HepG2 (cell line): ENCODE measurements around the gene CMTM8. TPM values are rescaled to one million over a fixed set of nuclear protein-coding genes. Genes with fewer than 3 reads are reported as not detected.

Source experiments
- AGO2 ChIP-seq: fragments of 200-400 bp; formaldehyde crosslinking; optimal IDR thresholded peaks from 2 replicates; pipeline ENCODE3; 2017; ENCODE audit warnings: mild to moderate bottlenecking, low read depth, low read length, moderate library complexity
- ATRX ChIP-seq: sonication (generic); formaldehyde crosslinking; IDR thresholded peaks from 2 replicates; pipeline ENCODE4 v1.4.0; 2020; ENCODE audit warnings: missing genetic modification reagents, borderline replicate concordance
- CENPX ChIP-seq: sonication (generic); formaldehyde crosslinking; IDR thresholded peaks from 2 replicates; pipeline ENCODE4 v1.9.0; 2021; ENCODE audit warnings: mild to moderate bottlenecking, missing genetic modification reagents, moderate library complexity
- ERF ChIP-seq: IDR thresholded peaks from 2 replicates; pipeline ENCODE4 v1.6.1; 2018; ENCODE audit warnings: missing biosample characterization, missing genetic modification reagents
- MEIS2 ChIP-seq: sonication (generic); formaldehyde crosslinking; IDR thresholded peaks from 2 replicates; pipeline ENCODE4 v1.9.0; 2021; ENCODE audit warnings: mild to moderate bottlenecking, missing genetic modification reagents
- SOX13 ChIP-seq, 3 experiments: fragments of 450-650 bp in 1 of 3; sonication (generic) in 1 of 3; formaldehyde crosslinking in 1 of 3; IDR thresholded peaks in 2 of 3; conservative IDR thresholded peaks in 1 of 3; 2 replicates each; pipeline versions ENCODE4 v1.5.0 to v1.6.1; 2016 to 2020; ENCODE audit warnings: antibody characterized with exemption in 1 of 3, mild to moderate bottlenecking in 1 of 3, missing compliant biosample characterization in 1 of 3, missing genetic modification reagents in 1 of 3, moderate library complexity in 1 of 3
- STAG1 ChIP-seq: sonication (generic); formaldehyde crosslinking; IDR thresholded peaks from 2 replicates; pipeline ENCODE4 v1.4.0; 2020; ENCODE audit warnings: missing genetic modification reagents
- ZFYVE20 ChIP-seq: sonication (generic); formaldehyde crosslinking; IDR thresholded peaks from 2 replicates; pipeline ENCODE4 v1.8.0; 2023; ENCODE audit warnings: low read depth, mild to moderate bottlenecking, moderate library complexity, missing genetic modification reagents, borderline replicate concordance
- ZNF598 ChIP-seq: sonication (generic); formaldehyde crosslinking; IDR thresholded peaks from 2 replicates; pipeline ENCODE4 v1.5.1; 2020; ENCODE audit warnings: mild to moderate bottlenecking, missing genetic modification reagents, borderline replicate concordance
- ZNF660 ChIP-seq: sonication (generic); formaldehyde crosslinking; IDR thresholded peaks from 2 replicates; pipeline ENCODE4 v1.5.1; 2020; ENCODE audit warnings: mild to moderate bottlenecking, low read depth, missing genetic modification reagents, borderline replicate concordance
- polyA plus RNA-seq, 8 experiments: library from polyadenylated mRNA; depleted of rRNA in 3 of 8; stranded (reverse) in 7 of 8; unstranded in 1 of 8; fragments of >200 nt; fragmentation: Illumina TruSeq in 4 of 8; extraction: Trizol in 4 of 8; gene quantifications; 2 replicates each; pipeline versions ENCODE4 v1.2.1 to v1.2.3, GENCODE V29; 2011 to 2016; ENCODE audit warnings: low read depth in 4 of 8, missing spikeins in 1 of 8, mixed read lengths in 1 of 8; ENCODE audit not compliant: insufficient read depth in 1 of 8
- total RNA-seq, 5 experiments: library from RNA; depleted of rRNA; stranded (reverse); fragments of >200 nt; fragmentation: Illumina TruSeq; extraction: Trizol; gene quantifications; 2 replicates each; pipeline ENCODE4 v1.2.3, GENCODE V29; 2016; ENCODE audit warnings: low read depth in 1 of 5
- TF ChIP-seq, protein P1 (sequence below): sonication (generic); formaldehyde crosslinking; IDR thresholded peaks from 2 replicates; pipeline ENCODE4 v1.5.0; 2020; ENCODE audit warnings: missing genetic modification reagents
- TF ChIP-seq, protein P2 (sequence below): sonication (generic); formaldehyde crosslinking; IDR thresholded peaks from 2 replicates; pipeline ENCODE4 v1.8.0; 2022; ENCODE audit warnings: mild to moderate bottlenecking, missing genetic modification reagents
- TF ChIP-seq, protein P3 (sequence below): IDR thresholded peaks from 2 replicates; pipeline ENCODE4 v1.6.1; 2016; ENCODE audit warnings: mild to moderate bottlenecking, missing biosample characterization, missing genetic modification reagents
- TF ChIP-seq, protein P4 (sequence below): sonication (generic); formaldehyde crosslinking; IDR thresholded peaks from 2 replicates; pipeline ENCODE4 v1.5.0; 2020; ENCODE audit warnings: mild to moderate bottlenecking, missing genetic modification reagents
- TF ChIP-seq, protein P5 (sequence below): sonication (generic); formaldehyde crosslinking; conservative IDR thresholded peaks from 2 replicates; pipeline ENCODE4 v1.8.0; 2022; ENCODE audit warnings: low read depth, missing genetic modification reagents
- TF ChIP-seq, protein P6 (sequence below): sonication (generic); formaldehyde crosslinking; IDR thresholded peaks from 2 replicates; pipeline ENCODE4 v1.4.0; 2020; ENCODE audit warnings: missing genetic modification reagents

The CMTM8 gene
- total and polyA plus RNA-seq, 2 of the 13 experiments (the other 11 are each of a cell fraction or from before 2014, with no cell fraction given) = 8.9 to 15.8 TPM

DNA sequence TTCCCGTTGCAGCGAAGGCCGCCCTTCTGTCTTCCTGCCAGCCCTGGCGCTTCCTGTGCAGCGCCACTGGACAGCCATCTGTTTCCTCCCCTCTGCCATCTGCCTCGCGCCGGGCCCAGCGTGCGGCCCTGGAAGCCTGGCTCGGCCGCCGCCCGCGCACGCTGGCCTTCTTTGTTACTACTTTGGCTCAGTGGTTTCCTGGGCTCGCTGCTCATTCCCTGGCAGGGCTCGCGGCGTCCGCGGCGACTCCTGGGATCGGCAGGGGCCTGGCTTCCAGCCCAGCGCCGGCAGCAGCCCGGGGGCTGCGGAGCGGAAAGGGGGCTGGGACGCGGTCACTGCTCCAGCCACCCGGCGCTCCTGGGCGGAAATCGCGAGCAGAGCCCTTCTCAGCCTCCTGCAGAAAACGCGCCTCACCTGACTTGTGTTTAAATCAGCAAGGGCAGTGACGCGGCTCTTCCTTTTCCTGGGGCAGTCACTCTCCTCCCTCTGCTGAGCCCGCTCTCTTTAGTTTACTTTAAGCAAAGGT, 163.1 kb downstream of the CMTM8 start (continued):
- TF ChIP-seq ERF (CRISPR knock-in tag) (0 out of 2 replicates have a peak, but pooled peaks have one; percentile 44), ZNF660 (CRISPR knock-in tag) (no peak), CENPX (no peak), STAG1 (CRISPR knock-in tag) (no peak; the same call in 1 of the 2 replicates), ZFYVE20 (CRISPR knock-in tag) (0 out of 2 replicates have a peak, but pooled peaks have one; percentile 50), ATRX (CRISPR knock-in tag) (no peak), MEIS2 (0 out of 2 replicates have a peak, but pooled peaks have one; percentile 31), SOX13 (IDR thresholded peaks at IDR 0.05) (no peak), SOX13 (CRISPR knock-in tag; conservative IDR thresholded peaks at IDR 0.05 in 1 of 2, IDR thresholded peaks at IDR 0.05 in 1 of 2) (0 out of 4 replicates have a peak, but pooled peaks of 1 of the 2 experiments have one; percentile 29), AGO2 (peak; percentile 75), ZNF598 (peak; percentile 85; the same call in 1 of the 2 replicates)
- TF ChIP-seq, protein P1, sequence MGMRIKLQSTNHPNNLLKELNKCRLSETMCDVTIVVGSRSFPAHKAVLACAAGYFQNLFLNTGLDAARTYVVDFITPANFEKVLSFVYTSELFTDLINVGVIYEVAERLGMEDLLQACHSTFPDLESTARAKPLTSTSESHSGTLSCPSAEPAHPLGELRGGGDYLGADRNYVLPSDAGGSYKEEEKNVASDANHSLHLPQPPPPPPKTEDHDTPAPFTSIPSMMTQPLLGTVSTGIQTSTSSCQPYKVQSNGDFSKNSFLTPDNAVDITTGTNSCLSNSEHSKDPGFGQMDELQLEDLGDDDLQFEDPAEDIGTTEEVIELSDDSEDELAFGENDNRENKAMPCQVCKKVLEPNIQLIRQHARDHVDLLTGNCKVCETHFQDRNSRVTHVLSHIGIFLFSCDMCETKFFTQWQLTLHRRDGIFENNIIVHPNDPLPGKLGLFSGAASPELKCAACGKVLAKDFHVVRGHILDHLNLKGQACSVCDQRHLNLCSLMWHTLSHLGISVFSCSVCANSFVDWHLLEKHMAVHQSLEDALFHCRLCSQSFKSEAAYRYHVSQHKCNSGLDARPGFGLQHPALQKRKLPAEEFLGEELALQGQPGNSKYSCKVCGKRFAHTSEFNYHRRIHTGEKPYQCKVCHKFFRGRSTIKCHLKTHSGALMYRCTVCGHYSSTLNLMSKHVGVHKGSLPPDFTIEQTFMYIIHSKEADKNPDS (CRISPR knock-in tag) = no peak
- TF ChIP-seq, protein P2, sequence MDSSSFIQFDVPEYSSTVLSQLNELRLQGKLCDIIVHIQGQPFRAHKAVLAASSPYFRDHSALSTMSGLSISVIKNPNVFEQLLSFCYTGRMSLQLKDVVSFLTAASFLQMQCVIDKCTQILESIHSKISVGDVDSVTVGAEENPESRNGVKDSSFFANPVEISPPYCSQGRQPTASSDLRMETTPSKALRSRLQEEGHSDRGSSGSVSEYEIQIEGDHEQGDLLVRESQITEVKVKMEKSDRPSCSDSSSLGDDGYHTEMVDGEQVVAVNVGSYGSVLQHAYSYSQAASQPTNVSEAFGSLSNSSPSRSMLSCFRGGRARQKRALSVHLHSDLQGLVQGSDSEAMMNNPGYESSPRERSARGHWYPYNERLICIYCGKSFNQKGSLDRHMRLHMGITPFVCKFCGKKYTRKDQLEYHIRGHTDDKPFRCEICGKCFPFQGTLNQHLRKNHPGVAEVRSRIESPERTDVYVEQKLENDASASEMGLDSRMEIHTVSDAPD = no peak
- TF ChIP-seq, protein P3, sequence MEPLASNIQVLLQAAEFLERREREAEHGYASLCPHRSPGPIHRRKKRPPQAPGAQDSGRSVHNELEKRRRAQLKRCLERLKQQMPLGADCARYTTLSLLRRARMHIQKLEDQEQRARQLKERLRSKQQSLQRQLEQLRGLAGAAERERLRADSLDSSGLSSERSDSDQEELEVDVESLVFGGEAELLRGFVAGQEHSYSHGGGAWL (CRISPR knock-in tag) = peak; percentile 66; the same call in 1 of the 2 replicates
- TF ChIP-seq, protein P4, sequence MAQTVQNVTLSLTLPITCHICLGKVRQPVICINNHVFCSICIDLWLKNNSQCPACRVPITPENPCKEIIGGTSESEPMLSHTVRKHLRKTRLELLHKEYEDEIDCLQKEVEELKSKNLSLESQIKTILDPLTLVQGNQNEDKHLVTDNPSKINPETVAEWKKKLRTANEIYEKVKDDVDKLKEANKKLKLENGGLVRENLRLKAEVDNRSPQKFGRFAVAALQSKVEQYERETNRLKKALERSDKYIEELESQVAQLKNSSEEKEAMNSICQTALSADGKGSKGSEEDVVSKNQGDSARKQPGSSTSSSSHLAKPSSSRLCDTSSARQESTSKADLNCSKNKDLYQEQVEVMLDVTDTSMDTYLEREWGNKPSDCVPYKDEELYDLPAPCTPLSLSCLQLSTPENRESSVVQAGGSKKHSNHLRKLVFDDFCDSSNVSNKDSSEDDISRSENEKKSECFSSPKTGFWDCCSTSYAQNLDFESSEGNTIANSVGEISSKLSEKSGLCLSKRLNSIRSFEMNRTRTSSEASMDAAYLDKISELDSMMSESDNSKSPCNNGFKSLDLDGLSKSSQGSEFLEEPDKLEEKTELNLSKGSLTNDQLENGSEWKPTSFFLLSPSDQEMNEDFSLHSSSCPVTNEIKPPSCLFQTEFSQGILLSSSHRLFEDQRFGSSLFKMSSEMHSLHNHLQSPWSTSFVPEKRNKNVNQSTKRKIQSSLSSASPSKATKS (CRISPR knock-in tag) = no peak
- TF ChIP-seq, protein P5, sequence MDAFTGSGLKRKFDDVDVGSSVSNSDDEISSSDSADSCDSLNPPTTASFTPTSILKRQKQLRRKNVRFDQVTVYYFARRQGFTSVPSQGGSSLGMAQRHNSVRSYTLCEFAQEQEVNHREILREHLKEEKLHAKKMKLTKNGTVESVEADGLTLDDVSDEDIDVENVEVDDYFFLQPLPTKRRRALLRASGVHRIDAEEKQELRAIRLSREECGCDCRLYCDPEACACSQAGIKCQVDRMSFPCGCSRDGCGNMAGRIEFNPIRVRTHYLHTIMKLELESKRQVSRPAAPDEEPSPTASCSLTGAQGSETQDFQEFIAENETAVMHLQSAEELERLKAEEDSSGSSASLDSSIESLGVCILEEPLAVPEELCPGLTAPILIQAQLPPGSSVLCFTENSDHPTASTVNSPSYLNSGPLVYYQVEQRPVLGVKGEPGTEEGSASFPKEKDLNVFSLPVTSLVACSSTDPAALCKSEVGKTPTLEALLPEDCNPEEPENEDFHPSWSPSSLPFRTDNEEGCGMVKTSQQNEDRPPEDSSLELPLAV = no peak
- TF ChIP-seq, protein P6, sequence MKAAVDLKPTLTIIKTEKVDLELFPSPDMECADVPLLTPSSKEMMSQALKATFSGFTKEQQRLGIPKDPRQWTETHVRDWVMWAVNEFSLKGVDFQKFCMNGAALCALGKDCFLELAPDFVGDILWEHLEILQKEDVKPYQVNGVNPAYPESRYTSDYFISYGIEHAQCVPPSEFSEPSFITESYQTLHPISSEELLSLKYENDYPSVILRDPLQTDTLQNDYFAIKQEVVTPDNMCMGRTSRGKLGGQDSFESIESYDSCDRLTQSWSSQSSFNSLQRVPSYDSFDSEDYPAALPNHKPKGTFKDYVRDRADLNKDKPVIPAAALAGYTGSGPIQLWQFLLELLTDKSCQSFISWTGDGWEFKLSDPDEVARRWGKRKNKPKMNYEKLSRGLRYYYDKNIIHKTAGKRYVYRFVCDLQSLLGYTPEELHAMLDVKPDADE (CRISPR knock-in tag) = 0 out of 2 replicates have a peak, but pooled peaks have one; percentile 52
